HG03571 (cell line): ENCODE measurements around the gene PLXNA3.

ENCODE experiments used
- ATAC-seq: cut with Tn5 transposase; IDR thresholded peaks from one replicate; pipeline ENCODE4 v1.9.1; 2021; ENCODE audit not compliant: unreplicated experiment

Gene PLXNA3

GRCh38 chrX:154525606-154526490 lies 67.8 kb downstream of the PLXNA3 start:
- ATAC-seq, result no peak

- ATAC-seq, result peak; percentile 80
These were observed 69.0 kb downstream of the PLXNA3 start for GRCh38 chrX:154526901-154527675.
